B cell (primary cell): ENCODE data around the gene SH3BP2. TPM values are rescaled to one million over a fixed set of nuclear protein-coding genes. Genes with fewer than 3 reads are reported as not detected.

Experiments used
- ATAC-seq: fragments of 200-7000 bp; cut with Tn5 transposase; one replicate; pipeline ENCODE4 v1.10.0; 2021; ENCODE audit warnings: low read depth, mild to moderate bottlenecking, moderate number of reproducible peaks, moderate library complexity
- CTCF ChIA-PET: fragments of 350-600 bp; sonication (Branson Sonifier 250); formaldehyde crosslinking; loops from one replicate; lab custom pipeline; 2021; ENCODE audit warnings: antibody characterized with exemption, inconsistent platforms; lab: Charles Lee
- POLR2A ChIA-PET: fragments of 350-600 bp; sonication (Branson Sonifier 250); formaldehyde crosslinking; loops from one replicate; lab custom pipeline; 2021; ENCODE audit warnings: antibody characterized with exemption; lab: Charles Lee
- DNase-seq: peaks from one replicate; pipeline ENCODE4 v3.0.0; 2013
- H2AFZ ChIP-seq: 2 replicates; pipeline ENCODE4 v1.6.1; 2012; ENCODE audit warnings: mild to moderate bottlenecking, low read depth, low read length; ENCODE audit not compliant: insufficient read depth, poor library complexity, severe bottlenecking
- H3K27ac ChIP-seq, 2 donors: 1 replicate in 1 of 2; 2 replicates in 1 of 2; pipeline ENCODE4 v1.5.1; 2012 to 2013; ENCODE audit warnings: low read length in 2 of 2, mild to moderate bottlenecking in 2 of 2, moderate library complexity in 1 of 2
- H3K27me3 ChIP-seq, 4 experiments: fragments of 200-600 bp in 1 of 4; sonication (generic) in 1 of 4; replicated peaks in 1 of 4; 1 replicate in 2 of 4; 2 replicates in 2 of 4; pipeline versions ENCODE4 v1.6.1 to v1.7.0; 2013 to 2016; ENCODE audit warnings: low read length in 3 of 4, mild to moderate bottlenecking in 2 of 4, mixed read lengths in 1 of 4, moderate library complexity in 1 of 4; ENCODE audit not compliant: insufficient read depth in 4 of 4, control insufficient read depth in 3 of 4; ENCODE audit errors: control extremely low read depth in 1 of 4
- H3K36me3 ChIP-seq, 2 experiments: replicated peaks in 1 of 2; 1 replicate in 1 of 2; 2 replicates in 1 of 2; pipeline versions ENCODE4 v1.6.1 to v1.7.1; 2013; ENCODE audit warnings: low read length in 1 of 2; ENCODE audit not compliant: insufficient read depth in 2 of 2, control insufficient read depth in 1 of 2; ENCODE audit errors: control extremely low read depth in 1 of 2, extremely low read depth in 1 of 2
- H3K4me1 ChIP-seq, 2 donors: fragments of 200-600 bp in 1 of 2; sonication (generic) in 1 of 2; 1 replicate in 1 of 2; 2 replicates in 1 of 2; pipeline versions ENCODE4 v1.5.1 to v1.6.1; 2013 to 2017; ENCODE audit warnings: low read length in 2 of 2; ENCODE audit not compliant: control insufficient read depth in 2 of 2, insufficient read depth in 2 of 2
- H3K4me2 ChIP-seq: replicated peaks from 2 replicates; pipeline ENCODE3; 2012; ENCODE audit warnings: mild to moderate bottlenecking, low read depth, low read length; ENCODE audit not compliant: poor library complexity, severe bottlenecking
- H3K4me3 ChIP-seq, 5 experiments: fragments of 200-600 bp in 1 of 5; sonication (generic) in 1 of 5; 1 replicate in 3 of 5; 2 replicates in 2 of 5; pipeline versions ENCODE4 v1.5.1 to v1.7.0; 2011 to 2016; ENCODE audit warnings: low read length in 4 of 5, mild to moderate bottlenecking in 4 of 5, low read depth in 2 of 5, control low read depth in 1 of 5, moderate library complexity in 1 of 5; ENCODE audit not compliant: insufficient read depth in 1 of 5; ENCODE audit errors: control extremely low read depth in 1 of 5, extremely low read depth in 1 of 5
- H3K79me2 ChIP-seq: fragments of 200-600 bp; sonication (generic); one replicate; pipeline ENCODE4 v1.6.0; 2016; ENCODE audit warnings: low read length; ENCODE audit not compliant: control insufficient read depth, insufficient read depth
- H3K9ac ChIP-seq: fragments of 200-600 bp; sonication (generic); 2 replicates; pipeline ENCODE4 v1.6.1; 2017; ENCODE audit warnings: mild to moderate bottlenecking, low read length, moderate library complexity
- H3K9me3 ChIP-seq, 3 donors: one replicate each; pipeline versions ENCODE4 v1.6.1 to v1.7.1; 2013; ENCODE audit warnings: low read length in 2 of 3; ENCODE audit not compliant: control insufficient read depth in 2 of 3, insufficient read depth in 1 of 3; ENCODE audit errors: control extremely low read depth in 1 of 3
- H4K20me1 ChIP-seq: 2 replicates; pipeline ENCODE4 v1.6.0; 2012; ENCODE audit warnings: mild to moderate bottlenecking, low read length; ENCODE audit not compliant: insufficient read depth, control insufficient read depth, poor library complexity, severe bottlenecking
- H3K27ac Mint-ChIP-seq: one replicate; pipeline ENCODE4 v1.8.0; 2021; ENCODE audit warnings: mixed read lengths
- H3K27me3 Mint-ChIP-seq: one replicate; pipeline ENCODE4 v1.8.0; 2021; ENCODE audit warnings: mixed read lengths
- H3K4me1 Mint-ChIP-seq: one replicate; pipeline ENCODE4 v1.8.0; 2021; ENCODE audit warnings: mixed read lengths
- H3K4me3 Mint-ChIP-seq: one replicate; pipeline ENCODE4 v1.8.0; 2021; ENCODE audit warnings: mixed read lengths
- H3K9me3 Mint-ChIP-seq: one replicate; pipeline ENCODE4 v1.8.0; 2022; ENCODE audit warnings: mixed read lengths; ENCODE audit not compliant: insufficient read depth
- CTCF ChIP-seq: fragments of 200-600 bp; IDR thresholded peaks from one replicate; pipeline ENCODE4 v1.8.0; 2022; ENCODE audit warnings: antibody characterized with exemption, mild to moderate bottlenecking
- EZH2 ChIP-seq: IDR thresholded peaks from 2 replicates; pipeline ENCODE4 v1.6.1; 2012; ENCODE audit warnings: borderline replicate concordance, low read depth, mild to moderate bottlenecking, moderate library complexity, low read length; ENCODE audit not compliant: insufficient read depth, poor library complexity, severe bottlenecking
- WGBS: methylation state at CpG from one replicate; pipeline ENCODE4 v1.1.5; 2013; ENCODE audit warnings: missing lambda C conversion rate; ENCODE audit not compliant: insufficient coverage; 5-methylcytosine and 5-hydroxymethylcytosine counted together
- intact Hi-C: fragments of 100-400 bp; cut with micrococcal nuclease; formaldehyde crosslinking; loops from one replicate; pipeline ENCODE4 v1.10.0; 2022
- polyA plus RNA-seq: library from polyadenylated mRNA; depleted of rRNA; stranded (reverse); fragments of >200 nt; gene quantifications from 2 replicates; pipeline ENCODE4 v1.2.3, GENCODE V29; 2012
- total RNA-seq, 2 donors: library from RNA; stranded (reverse); fragments of 120-200 nt in 1 of 2; gene quantifications; 1 replicate in 1 of 2; 2 replicates in 1 of 2; pipeline versions ENCODE4 v1.2.3 to v1.2.4, GENCODE V29; 2013 to 2022

SH3BP2 gene
- total and polyA plus RNA-seq, 2 donors (not counting 1 experiment from before 2014, with no cell fraction given): 30.8 to 219 TPM

GRCh38 chr4:2808001-2808400, 15.1 kb downstream of the SH3BP2 start:
- Histone ChIP-seq H3K27me3 (no peaks in the 10 kb centered on the region), H3K4me3 (no peak overlapping the region), H4K20me1 (peaks cover 3% of the 10 kb centered on the region), H3K9me3 (no peaks in the 10 kb centered on the region), H3K9ac (no peak overlapping the region), H2AFZ (no peak overlapping the region), H3K4me1 (peaks cover 89 to 95% of the 10 kb centered on the region in 2 donors), H3K79me2 (peaks cover 91% of the 10 kb centered on the region), H3K4me2 (peak overlapping the region; percentile 91), H3K36me3 (peaks cover 0 to 9% of the 10 kb centered on the region in 2 experiments), H3K27ac (peak overlapping the region; percentile 88 to 89)
- no peak for DNase-seq
- ATAC-seq: no peak
- Mint-ChIP-seq H3K27me3 (no peaks in the 10 kb centered on the region), H3K4me1 (peaks cover 83% of the 10 kb centered on the region), H3K4me3 (peak overlapping the region; percentile 7), H3K9me3 (no peaks in the 10 kb centered on the region), H3K27ac (peak overlapping the region; percentile 67)
- TF ChIP-seq CTCF (no peak), EZH2 (no peak)
- POLR2A ChIA-PET: interaction anchor here (1.5 kb wide), 1 partner anchor 11 kb away, joined by 5 read pairs; no protein-coding TSS in a partner anchor
- WGBS: 87% methylated on average over 6 of the region's 7 CpGs
- intact Hi-C loops: no loop called here
- CTCF ChIA-PET: interaction anchor here (1.4 kb wide), 1 partner anchor 22 kb away, joined by 3 read pairs; no protein-coding TSS in a partner anchor

- ATAC-seq (no peak), DNase-seq (no peak)
- Mint-ChIP-seq H3K27me3 (no peaks in the 10 kb centered on the region), H3K4me1 (peaks cover 88% of the 10 kb centered on the region), H3K27ac (peak overlapping the region; percentile 77), H3K9me3 (no peaks in the 10 kb centered on the region), H3K4me3 (no peak overlapping the region)
- Histone ChIP-seq H3K27ac (peak overlapping the region in 1 of 2 donors; percentile 22), H3K9ac (no peak overlapping the region), H3K4me1 (peaks cover 91 to 95% of the 10 kb centered on the region in 2 donors), H3K4me3 (no peak overlapping the region), H3K36me3 (peaks cover 0 to 13% of the 10 kb centered on the region in 2 experiments), H3K79me2 (peaks cover 91% of the 10 kb centered on the region), H3K4me2 (peak overlapping the region; percentile 95), H4K20me1 (peaks cover 20% of the 10 kb centered on the region), H3K27me3 (no peaks in the 10 kb centered on the region), H2AFZ (no peak overlapping the region), H3K9me3 (no peaks in the 10 kb centered on the region)
- intact Hi-C loops: loop anchor here (5.0 kb wide), 1 partner anchor 37 kb away; no protein-coding TSS in a partner anchor
- CTCF ChIA-PET: interaction anchor here (1.4 kb wide), 1 partner anchor 12 kb away, joined by 6 read pairs; no protein-coding TSS in a partner anchor
- 82% methylated on average over 9 of the region's 10 CpGs for WGBS
- TF ChIP-seq CTCF (no peak), EZH2 (no peak)
- POLR2A ChIA-PET: interaction anchor here (1.2 to 3.7 kb wide), 2 partner anchors 9 to 12 kb away, joined by 4 to 18 read pairs; no protein-coding TSS in a partner anchor
These were observed 16.8 kb downstream of the SH3BP2 start for GRCh38 chr4:2809610-2810180.
